GM12864 (cell line): ENCODE measurements around the gene VWA3B.
"Not testable (repeated sequence)": the region's sequence is repeated elsewhere in the genome, so short reads cannot be mapped to it uniquely, and the experiment has no call there.

Source experiments
- DNase-seq: peaks from one replicate; pipeline ENCODE4 v3.0.0-alpha.2; 2011; ENCODE audit warnings: low read depth
- H3K4me3 ChIP-seq: 2 replicates; pipeline ENCODE4 v1.5.1; 2011; ENCODE audit warnings: mild to moderate bottlenecking, low read depth, low read length, control low read depth
- TF ChIP-seq, protein P1 (sequence below): IDR thresholded peaks from 2 replicates; pipeline ENCODE4 v1.5.1; 2011; ENCODE audit warnings: low read depth, mild to moderate bottlenecking, moderate library complexity, low read length, control low read depth, inconsistent platforms; ENCODE audit errors: missing control alignments

Gene VWA3B

GRCh38 chr2:98134172-98135005 lies 47.4 kb downstream of the VWA3B start:
- no peak overlapping the region for H3K4me3 ChIP-seq
- TF ChIP-seq, protein P1, sequence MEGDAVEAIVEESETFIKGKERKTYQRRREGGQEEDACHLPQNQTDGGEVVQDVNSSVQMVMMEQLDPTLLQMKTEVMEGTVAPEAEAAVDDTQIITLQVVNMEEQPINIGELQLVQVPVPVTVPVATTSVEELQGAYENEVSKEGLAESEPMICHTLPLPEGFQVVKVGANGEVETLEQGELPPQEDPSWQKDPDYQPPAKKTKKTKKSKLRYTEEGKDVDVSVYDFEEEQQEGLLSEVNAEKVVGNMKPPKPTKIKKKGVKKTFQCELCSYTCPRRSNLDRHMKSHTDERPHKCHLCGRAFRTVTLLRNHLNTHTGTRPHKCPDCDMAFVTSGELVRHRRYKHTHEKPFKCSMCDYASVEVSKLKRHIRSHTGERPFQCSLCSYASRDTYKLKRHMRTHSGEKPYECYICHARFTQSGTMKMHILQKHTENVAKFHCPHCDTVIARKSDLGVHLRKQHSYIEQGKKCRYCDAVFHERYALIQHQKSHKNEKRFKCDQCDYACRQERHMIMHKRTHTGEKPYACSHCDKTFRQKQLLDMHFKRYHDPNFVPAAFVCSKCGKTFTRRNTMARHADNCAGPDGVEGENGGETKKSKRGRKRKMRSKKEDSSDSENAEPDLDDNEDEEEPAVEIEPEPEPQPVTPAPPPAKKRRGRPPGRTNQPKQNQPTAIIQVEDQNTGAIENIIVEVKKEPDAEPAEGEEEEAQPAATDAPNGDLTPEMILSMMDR = no peak
- DNase-seq = peak; percentile 26

- TF ChIP-seq, protein P1 = no peak
- DNase-seq = no peak
- no peak overlapping the region for H3K4me3 ChIP-seq
Measured at GRCh38 chr2:98137196-98137595, 50.2 kb downstream of the VWA3B start.

GRCh38 chr2:98138978-98139377 lies 52.0 kb downstream of the VWA3B start:
- not testable (repeated sequence) for DNase-seq, H3K4me3 ChIP-seq

- DNase-seq = no peak
- H3K4me3 ChIP-seq = no peak overlapping the region
- TF ChIP-seq, protein P1 = no peak
Measured at GRCh38 chr2:98140210-98140609, 53.2 kb downstream of the VWA3B start.

- no peak overlapping the region for H3K4me3 ChIP-seq
- DNase-seq = no peak
- TF ChIP-seq, protein P1 = no peak
Measured at GRCh38 chr2:98142106-98142791, 55.3 kb downstream of the VWA3B start.

DNA sequence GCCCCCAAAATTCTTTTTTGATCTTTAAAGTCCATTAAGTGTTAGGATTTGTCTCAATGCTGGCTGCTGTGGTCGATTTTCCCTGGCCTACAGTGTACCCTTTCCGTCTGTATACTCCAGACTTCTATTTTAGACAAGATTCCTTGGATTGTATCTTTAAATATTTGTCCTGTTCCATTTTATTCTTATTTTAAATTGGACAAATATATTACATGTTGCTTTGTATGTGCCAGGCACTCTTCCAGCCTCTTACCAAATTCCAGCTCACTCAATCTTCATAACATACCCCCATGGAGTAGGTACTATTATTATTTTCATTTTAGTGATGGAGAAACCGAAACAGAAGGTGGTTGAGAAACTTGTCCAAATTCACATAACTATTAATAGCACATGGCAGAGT lies 58.1 kb downstream of the VWA3B start:
- H3K4me3 ChIP-seq = no peak overlapping the region
- DNase-seq = no peak
- TF ChIP-seq, protein P1 = no peak

DNA sequence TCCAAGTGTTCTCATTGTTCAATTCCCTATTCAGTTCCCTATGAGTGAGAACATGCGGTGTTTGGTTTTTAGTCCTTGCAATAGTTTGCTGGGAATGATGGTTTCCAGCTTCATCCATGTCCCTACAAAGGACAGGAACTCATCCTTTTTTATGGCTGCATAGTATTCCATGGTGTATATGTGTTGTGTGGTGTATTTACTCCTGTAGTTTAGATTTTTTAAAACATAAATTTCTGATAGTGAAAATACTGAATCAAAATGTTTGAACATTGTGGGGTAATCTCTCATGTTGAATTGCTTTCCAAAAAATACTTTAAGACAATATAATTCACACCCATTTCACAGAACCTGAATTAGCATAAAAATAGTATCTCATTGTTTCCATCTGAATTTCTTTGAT lies 60.9 kb downstream of the VWA3B start:
- not testable (repeated sequence) for DNase-seq, H3K4me3 ChIP-seq
